Suppressor macrophage (primary cell): ENCODE measurements around the gene RILPL2.
"Not testable (repeated sequence)": the region's sequence is repeated elsewhere in the genome, so short reads cannot be mapped to it uniquely, and the experiment has no call there.

Experiments
- DNase-seq, 4 experiments: peaks; one replicate each; pipeline ENCODE4 v3.0.0-alpha.2; 2020 to 2022

Gene RILPL2

GRCh38 chr12:123382684-123383083 lies 53.8 kb downstream of the RILPL2 start:
- DNase-seq = no peak

- DNase-seq = no peak
Observed at GRCh38 chr12:123379391-123379790, 57.1 kb downstream of the RILPL2 start.

GRCh38 chr12:123372415-123372814 lies 64.1 kb downstream of the RILPL2 start:
- DNase-seq = not testable (repeated sequence)

GRCh38 chr12:123371667-123372368 lies 64.7 kb downstream of the RILPL2 start:
- DNase-seq = not testable (repeated sequence)

- DNase-seq = no peak
Observed at GRCh38 chr12:123369229-123369628, 67.3 kb downstream of the RILPL2 start.

- not testable (repeated sequence) for DNase-seq
Observed at GRCh38 chr12:123368431-123368830, 68.1 kb downstream of the RILPL2 start.

GRCh38 chr12:123367511-123367910 lies 69.0 kb downstream of the RILPL2 start:
- no peak for DNase-seq
